Stimulated activated CD8-positive, alpha-beta memory T cell treated with anti-CD3 and anti-CD28 coated beads, Interleukin-15, amount 100 ng/mL, for 1 hour (primary cell): ENCODE data around the gene STK11.

Source experiments
- DNase-seq: peaks from one replicate; pipeline ENCODE4 v3.0.0-alpha.2; 2020; ENCODE audit warnings: low read depth

The STK11 gene

GRCh38 chr19:1205114-1206099 is at the start of gene STK11:
Gene STK11 (plus strand): TSS chr19:1205778. CDS start chr19:1206914, 1,136 bp downstream.
- DNase-seq: peak; percentile 98

GRCh38 chr19:1156305-1156801 is 49.2 kb upstream of the STK11 start:
- DNase-seq: no peak

GRCh38 chr19:1156830-1157615 is 48.6 kb upstream of the STK11 start:
- DNase-seq: no peak

GRCh38 chr19:1157931-1158884 is 47.4 kb upstream of the STK11 start:
- DNase-seq: no peak

GRCh38 chr19:1158885-1159448 is 46.6 kb upstream of the STK11 start:
- DNase-seq: no peak

- DNase-seq: no peak
Measured at GRCh38 chr19:1159864-1160595, 45.5 kb upstream of the STK11 start.

GRCh38 chr19:1161716-1162115 is 43.9 kb upstream of the STK11 start:
- DNase-seq: no peak

GRCh38 chr19:1162404-1163282 is 42.9 kb upstream of the STK11 start:
- DNase-seq: no peak

- DNase-seq: no peak
Measured at GRCh38 chr19:1163283-1163933, 42.2 kb upstream of the STK11 start.

- DNase-seq: no peak
Measured at GRCh38 chr19:1163934-1164683, 41.5 kb upstream of the STK11 start.

GRCh38 chr19:1164684-1165531 is 40.7 kb upstream of the STK11 start:
- DNase-seq: no peak

- DNase-seq: no peak
Measured at GRCh38 chr19:1166872-1167573, 38.6 kb upstream of the STK11 start.

GRCh38 chr19:1167687-1168571 is 37.6 kb upstream of the STK11 start:
- DNase-seq: no peak

- DNase-seq: no peak
Measured at GRCh38 chr19:1168572-1169410, 36.8 kb upstream of the STK11 start.

- no peak for DNase-seq
Measured at GRCh38 chr19:1169411-1169791, 36.2 kb upstream of the STK11 start.
